ENCODE measurements around the gene BTBD17.

Gene BTBD17

GRCh38 chr17:74385201-74385600 is 23.5 kb upstream of the BTBD17 start:
- Histone ChIP-seq H3K36me3 (ENCODE audit: control insufficient read depth in 1 of 2, insufficient read depth in 2 of 2, low read length in 2 of 2) (no peaks in the 10 kb centered on the region), H3K27ac (ENCODE audit: low read length) (no peak overlapping the region), H3K9me3 (ENCODE audit: control insufficient read depth in 1 of 2, low read length in 2 of 2) (no peaks in the 10 kb centered on the region), H3K4me1 (ENCODE audit: control insufficient read depth in 1 of 2, insufficient read depth in 2 of 2, low read length in 2 of 2) (peaks cover 2 to 3% of the 10 kb centered on the region in 2 donors), H3K4me3 (ENCODE audit: low read depth in 1 of 2, low read length in 2 of 2) (no peak overlapping the region), H3K27me3 (ENCODE audit: low read depth, low read length) (no peaks in the 10 kb centered on the region)

GRCh38 chr17:74383141-74383540 is 21.5 kb upstream of the BTBD17 start:
- Histone ChIP-seq H3K4me3 (ENCODE audit: low read depth in 1 of 2, low read length in 2 of 2) (no peak overlapping the region), H3K27me3 (ENCODE audit: low read depth, low read length) (no peaks in the 10 kb centered on the region), H3K9me3 (ENCODE audit: control insufficient read depth in 1 of 2, low read length in 2 of 2) (no peaks in the 10 kb centered on the region), H3K36me3 (ENCODE audit: control insufficient read depth in 1 of 2, insufficient read depth in 2 of 2, low read length in 2 of 2) (no peaks in the 10 kb centered on the region), H3K27ac (ENCODE audit: low read length) (no peak overlapping the region), H3K4me1 (ENCODE audit: control insufficient read depth in 1 of 2, insufficient read depth in 2 of 2, low read length in 2 of 2) (peaks cover 8 to 14% of the 10 kb centered on the region in 2 donors)

GRCh38 chr17:74380959-74381808 is 19.5 kb upstream of the BTBD17 start:
- Histone ChIP-seq H3K4me3 (ENCODE audit: low read depth in 1 of 2, low read length in 2 of 2) (no peak overlapping the region), H3K36me3 (ENCODE audit: control insufficient read depth in 1 of 2, insufficient read depth in 2 of 2, low read length in 2 of 2) (no peaks in the 10 kb centered on the region), H3K27me3 (ENCODE audit: low read depth, low read length) (peaks cover 4% of the 10 kb centered on the region), H3K9me3 (ENCODE audit: control insufficient read depth in 1 of 2, low read length in 2 of 2) (no peaks in the 10 kb centered on the region), H3K4me1 (ENCODE audit: control insufficient read depth in 1 of 2, insufficient read depth in 2 of 2, low read length in 2 of 2) (peaks cover 8 to 14% of the 10 kb centered on the region in 2 donors), H3K27ac (ENCODE audit: low read length) (peak overlapping the region; percentile 23)

GRCh38 chr17:74380086-74380958 is 18.7 kb upstream of the BTBD17 start:
- Histone ChIP-seq H3K4me3 (ENCODE audit: low read depth in 1 of 2, low read length in 2 of 2) (peak overlapping the region in 1 of 2 donors; percentile 45), H3K9me3 (ENCODE audit: control insufficient read depth in 1 of 2, low read length in 2 of 2) (no peaks in the 10 kb centered on the region), H3K27me3 (ENCODE audit: low read depth, low read length) (peaks cover 4% of the 10 kb centered on the region), H3K27ac (ENCODE audit: low read length) (peak overlapping the region; percentile 51), H3K36me3 (ENCODE audit: control insufficient read depth in 1 of 2, insufficient read depth in 2 of 2, low read length in 2 of 2) (no peaks in the 10 kb centered on the region), H3K4me1 (ENCODE audit: control insufficient read depth in 1 of 2, insufficient read depth in 2 of 2, low read length in 2 of 2) (peaks cover 8 to 14% of the 10 kb centered on the region in 2 donors)

GRCh38 chr17:74379495-74380085 is 17.9 kb upstream of the BTBD17 start:
- H3K4me1 ChIP-seq (ENCODE audit: control insufficient read depth in 1 of 2, insufficient read depth in 2 of 2, low read length in 2 of 2): peaks cover 8 to 14% of the 10 kb centered on the region in 2 donors
- no peak overlapping the region for H3K27ac ChIP-seq (ENCODE audit: low read length)
- no peaks in the 10 kb centered on the region for H3K9me3 ChIP-seq (ENCODE audit: control insufficient read depth in 1 of 2, low read length in 2 of 2)
- H3K27me3 ChIP-seq (ENCODE audit: low read depth, low read length): peaks cover 4% of the 10 kb centered on the region
- H3K36me3 ChIP-seq (ENCODE audit: control insufficient read depth in 1 of 2, insufficient read depth in 2 of 2, low read length in 2 of 2): no peaks in the 10 kb centered on the region
- H3K4me3 ChIP-seq (ENCODE audit: low read depth in 1 of 2, low read length in 2 of 2): peak overlapping the region; percentile 26 to 45

GRCh38 chr17:74374858-74375257 is 13.2 kb upstream of the BTBD17 start:
- Histone ChIP-seq H3K36me3 (ENCODE audit: control insufficient read depth in 1 of 2, insufficient read depth in 2 of 2, low read length in 2 of 2) (no peaks in the 10 kb centered on the region), H3K27me3 (ENCODE audit: low read depth, low read length) (peaks cover 4% of the 10 kb centered on the region), H3K4me3 (ENCODE audit: low read depth in 1 of 2, low read length in 2 of 2) (no peak overlapping the region), H3K4me1 (ENCODE audit: control insufficient read depth in 1 of 2, insufficient read depth in 2 of 2, low read length in 2 of 2) (peaks cover 4 to 8% of the 10 kb centered on the region in 2 donors), H3K27ac (ENCODE audit: low read length) (no peak overlapping the region), H3K9me3 (ENCODE audit: control insufficient read depth in 1 of 2, low read length in 2 of 2) (no peaks in the 10 kb centered on the region)

- Histone ChIP-seq H3K36me3 (ENCODE audit: control insufficient read depth in 1 of 2, insufficient read depth in 2 of 2, low read length in 2 of 2) (no peaks in the 10 kb centered on the region), H3K27ac (ENCODE audit: low read length) (peak overlapping the region; percentile 31), H3K4me3 (ENCODE audit: low read depth in 1 of 2, low read length in 2 of 2) (no peak overlapping the region), H3K4me1 (ENCODE audit: control insufficient read depth in 1 of 2, insufficient read depth in 2 of 2, low read length in 2 of 2) (peaks cover 0 to 5% of the 10 kb centered on the region in 2 donors), H3K9me3 (ENCODE audit: control insufficient read depth in 1 of 2, low read length in 2 of 2) (no peaks in the 10 kb centered on the region), H3K27me3 (ENCODE audit: low read depth, low read length) (peaks cover 4% of the 10 kb centered on the region)
Observed at GRCh38 chr17:74373838-74374606, 12.4 kb upstream of the BTBD17 start.

- no peak overlapping the region for H3K27ac ChIP-seq (ENCODE audit: low read length)
- H3K36me3 ChIP-seq (ENCODE audit: control insufficient read depth in 1 of 2, insufficient read depth in 2 of 2, low read length in 2 of 2): no peaks in the 10 kb centered on the region
- no peak overlapping the region for H3K4me3 ChIP-seq (ENCODE audit: low read depth in 1 of 2, low read length in 2 of 2)
- peaks cover 0 to 13% of the 10 kb centered on the region in 2 donors for H3K4me1 ChIP-seq (ENCODE audit: control insufficient read depth in 1 of 2, insufficient read depth in 2 of 2, low read length in 2 of 2)
- no peaks in the 10 kb centered on the region for H3K9me3 ChIP-seq (ENCODE audit: control insufficient read depth in 1 of 2, low read length in 2 of 2)
- peaks cover 9% of the 10 kb centered on the region for H3K27me3 ChIP-seq (ENCODE audit: low read depth, low read length)
Observed at GRCh38 chr17:74372426-74372825, 10.8 kb upstream of the BTBD17 start.

GRCh38 chr17:74371653-74372147 is 10.0 kb upstream of the BTBD17 start:
- no peak overlapping the region for H3K4me3 ChIP-seq (ENCODE audit: low read depth in 1 of 2, low read length in 2 of 2)
- H3K27ac ChIP-seq (ENCODE audit: low read length): no peak overlapping the region
- H3K4me1 ChIP-seq (ENCODE audit: control insufficient read depth in 1 of 2, insufficient read depth in 2 of 2, low read length in 2 of 2): peaks cover 0 to 13% of the 10 kb centered on the region in 2 donors
- H3K27me3 ChIP-seq (ENCODE audit: low read depth, low read length): peaks cover 5% of the 10 kb centered on the region
- H3K36me3 ChIP-seq (ENCODE audit: control insufficient read depth in 1 of 2, insufficient read depth in 2 of 2, low read length in 2 of 2): no peaks in the 10 kb centered on the region
- H3K9me3 ChIP-seq (ENCODE audit: control insufficient read depth in 1 of 2, low read length in 2 of 2): no peaks in the 10 kb centered on the region

GRCh38 chr17:74369665-74370490 is 8.2 kb upstream of the BTBD17 start:
- peaks cover 0 to 13% of the 10 kb centered on the region in 2 donors for H3K4me1 ChIP-seq (ENCODE audit: control insufficient read depth in 1 of 2, insufficient read depth in 2 of 2, low read length in 2 of 2)
- H3K4me3 ChIP-seq (ENCODE audit: low read depth in 1 of 2, low read length in 2 of 2): no peak overlapping the region
- peaks cover 5% of the 10 kb centered on the region for H3K27me3 ChIP-seq (ENCODE audit: low read depth, low read length)
- no peak overlapping the region for H3K27ac ChIP-seq (ENCODE audit: low read length)
- no peaks in the 10 kb centered on the region for H3K36me3 ChIP-seq (ENCODE audit: control insufficient read depth in 1 of 2, insufficient read depth in 2 of 2, low read length in 2 of 2)
- H3K9me3 ChIP-seq (ENCODE audit: control insufficient read depth in 1 of 2, low read length in 2 of 2): no peaks in the 10 kb centered on the region

All from muscle layer of duodenum (tissue), 2 donors.